Ecto neural progenitor cell (in vitro differentiated cells): ENCODE data around the gene GRM6.

Source experiments
- DNase-seq: peaks from one replicate; pipeline ENCODE4 v3.0.0-alpha.2; 2018; ENCODE audit warnings: low spot score

GRM6 gene

GRCh38 chr5:178984145-178985072 lies 10.7 kb downstream of the GRM6 start:
- no peak for DNase-seq

GRCh38 chr5:178983728-178984127 lies 11.4 kb downstream of the GRM6 start:
- no peak for DNase-seq

- DNase-seq, result peak; percentile 36
These were observed 12.2 kb downstream of the GRM6 start for GRCh38 chr5:178982941-178983340.

- no peak for DNase-seq
These were observed 13.7 kb downstream of the GRM6 start for GRCh38 chr5:178981381-178981780.

DNA sequence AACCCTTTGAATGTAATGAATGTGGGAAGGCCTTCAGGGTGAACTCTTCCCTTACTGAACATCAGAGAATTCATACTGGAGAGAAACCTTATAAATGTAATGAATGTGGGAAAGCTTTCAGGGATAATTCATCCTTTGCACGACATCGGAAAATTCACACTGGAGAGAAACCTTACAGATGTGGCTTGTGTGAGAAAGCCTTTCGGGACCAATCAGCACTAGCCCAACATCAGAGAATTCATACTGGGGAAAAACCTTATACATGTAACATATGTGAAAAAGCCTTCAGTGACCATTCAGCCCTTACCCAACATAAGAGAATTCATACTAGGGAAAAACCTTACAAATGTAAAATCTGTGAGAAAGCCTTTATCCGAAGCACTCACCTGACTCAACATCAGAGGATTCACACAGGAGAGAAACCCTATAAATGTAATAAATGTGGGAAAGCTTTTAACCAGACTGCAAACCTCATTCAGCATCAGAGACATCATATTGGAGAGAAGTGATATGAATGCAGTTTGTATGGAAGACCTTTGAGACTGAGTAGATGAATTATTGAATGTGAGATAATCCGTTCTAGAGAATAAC lies 29.6 kb downstream of the GRM6 start:
- no peak for DNase-seq

DNA sequence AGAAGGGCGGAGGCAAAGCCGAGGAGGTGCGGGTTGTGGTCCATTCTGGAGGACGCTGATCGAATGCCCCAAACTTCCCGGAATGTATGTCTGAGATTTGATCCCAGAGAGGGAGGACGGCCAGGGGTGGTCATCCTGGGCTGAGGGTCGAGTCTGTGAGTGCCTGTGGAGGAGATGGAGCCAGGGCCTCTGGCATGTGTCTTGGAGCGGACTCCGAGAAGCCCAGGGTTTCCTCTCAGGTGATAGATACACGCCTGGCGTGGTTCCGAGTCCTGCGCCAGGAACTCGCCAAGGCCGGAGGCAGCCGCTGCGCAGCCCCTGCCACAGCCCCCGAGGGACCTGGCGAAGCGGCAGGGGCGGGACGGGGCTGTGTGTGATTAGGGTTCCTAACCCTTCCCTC lies 53.8 kb downstream of the GRM6 start:
- DNase-seq, result no peak

- DNase-seq, result no peak
These were observed 54.4 kb downstream of the GRM6 start, which contains the start of gene ZNF454 for GRCh38 chr5:178940569-178941360. Gene ZNF454 (plus strand): TSS chr5:178941198. CDS start chr5:178942792, 1,594 bp downstream.

DNA sequence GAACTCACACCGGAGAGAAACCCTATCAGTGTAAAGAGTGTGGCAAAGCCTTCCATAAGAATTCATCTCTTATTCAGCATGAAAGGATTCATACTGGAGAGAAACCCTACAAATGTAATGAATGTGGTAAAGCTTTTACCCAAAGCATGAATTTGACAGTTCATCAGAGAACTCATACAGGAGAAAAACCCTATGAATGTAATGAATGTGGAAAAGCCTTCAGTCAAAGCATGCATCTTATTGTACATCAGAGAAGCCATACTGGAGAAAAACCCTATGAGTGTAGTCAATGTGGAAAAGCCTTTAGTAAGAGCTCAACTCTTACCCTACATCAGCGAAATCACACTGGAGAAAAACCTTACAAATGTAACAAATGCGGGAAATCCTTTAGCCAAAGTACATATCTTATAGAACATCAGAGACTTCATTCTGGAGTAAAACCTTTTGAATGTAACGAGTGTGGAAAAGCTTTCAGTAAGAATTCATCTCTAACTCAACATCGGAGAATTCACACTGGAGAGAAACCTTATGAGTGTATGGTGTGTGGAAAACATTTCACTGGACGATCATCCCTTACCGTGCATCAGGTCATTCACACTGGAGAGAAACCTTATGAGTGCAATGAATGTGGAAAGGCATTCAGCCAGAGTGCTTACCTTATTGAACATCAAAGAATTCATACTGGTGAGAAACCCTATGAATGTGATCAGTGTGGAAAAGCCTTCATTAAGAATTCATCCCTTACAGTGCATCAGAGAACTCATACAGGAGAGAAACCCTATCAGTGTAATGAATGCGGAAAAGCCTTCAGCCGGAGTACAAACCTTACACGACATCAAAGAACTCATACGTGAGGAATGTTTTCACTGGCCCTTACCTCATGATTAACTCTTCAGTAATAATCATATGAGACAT lies 63.0 kb downstream of the GRM6 start:
- DNase-seq, result no peak
